Ovary (tissue), 3 donors: ENCODE data around the gene DAGLA.

Experiments used
- CTCF ChIP-seq, 3 donors: fragments of 450-650 bp in 2 of 3; fragments of 200-600 bp in 1 of 3; IDR thresholded peaks; one replicate each; pipeline versions ENCODE4 v1.5.1 to v1.8.0; 2016 to 2022; ENCODE audit warnings: antibody characterized with exemption in 3 of 3, mild to moderate bottlenecking in 1 of 3
- EP300 ChIP-seq: sonication (generic); formaldehyde crosslinking; IDR thresholded peaks from one replicate; pipeline ENCODE4 v1.6.1; 2017; ENCODE audit warnings: antibody characterized with exemption
- POLR2A ChIP-seq: fragments of 450-650 bp; IDR thresholded peaks from one replicate; pipeline ENCODE4 v1.6.1; 2017; ENCODE audit warnings: antibody characterized with exemption, mild to moderate bottlenecking, moderate library complexity
- donor health status: DM: no; HTN: no; CAD: no.

- TF ChIP-seq CTCF (IDR thresholded peaks at IDR 0.05) = no peak
- no peak for TF ChIP-seq EP300
- no peak for TF ChIP-seq POLR2A
These were observed 48.7 kb downstream of the DAGLA start for GRCh38 chr11:61728940-61729219.
